Astrocyte of the cerebellum (primary cell): ENCODE data around the gene CCL17.

Experiments used
- DNase-seq: peaks from one replicate; pipeline ENCODE4 v3.0.0-alpha.2; 2011; ENCODE audit warnings: low read depth
- H3K4me3 ChIP-seq: 2 replicates; pipeline ENCODE4 v1.5.1; 2011; ENCODE audit warnings: mild to moderate bottlenecking, low read depth, low read length, moderate library complexity
- CTCF ChIP-seq: IDR thresholded peaks from 2 replicates; pipeline ENCODE4 v1.5.1; 2012; ENCODE audit warnings: low read length, low read depth, moderate library complexity, mild to moderate bottlenecking; ENCODE audit errors: missing control alignments
- in situ Hi-C: cut with HindIII; loops from 2 replicates; pipeline ENCODE4 v1.10.0; 2017; ENCODE audit warnings: low sequenced_read_pairs

CCL17 gene

GRCh38 chr16:57390636-57391295, 13.8 kb upstream of the CCL17 start:
- no peak overlapping the region for H3K4me3 ChIP-seq
- no peak for TF ChIP-seq CTCF
- in situ Hi-C loops = no loop called here
- no peak for DNase-seq

GRCh38 chr16:57391300-57391699, 13.3 kb upstream of the CCL17 start:
- in situ Hi-C loops = no loop called here
- no peak for DNase-seq
- H3K4me3 ChIP-seq = no peak overlapping the region
- no peak for TF ChIP-seq CTCF

GRCh38 chr16:57391708-57392107, 12.9 kb upstream of the CCL17 start:
- no peak for TF ChIP-seq CTCF
- no peak overlapping the region for H3K4me3 ChIP-seq
- no peak for DNase-seq
- in situ Hi-C loops = no loop called here

GRCh38 chr16:57392694-57393093, 11.9 kb upstream of the CCL17 start:
- no peak overlapping the region for H3K4me3 ChIP-seq

GRCh38 chr16:57394444-57394843, 10.1 kb upstream of the CCL17 start:
- no peak overlapping the region for H3K4me3 ChIP-seq
- DNase-seq = no peak
- no peak for TF ChIP-seq CTCF
- in situ Hi-C loops = no loop called here

More at GRCh38 chr16:57392694-57393093, 11.9 kb upstream of the CCL17 start:
- in situ Hi-C loops = no loop called here
- TF ChIP-seq CTCF = no peak
- DNase-seq = no peak

GRCh38 chr16:57395026-57395425, 9.5 kb upstream of the CCL17 start:
- DNase-seq = no peak
- in situ Hi-C loops = no loop called here
- H3K4me3 ChIP-seq = no peak overlapping the region
- TF ChIP-seq CTCF = no peak
